HepG2 (cell line): ENCODE results near the gene KCNJ6. TPM values are rescaled to one million over a fixed set of nuclear protein-coding genes. Genes with fewer than 3 reads are reported as not detected.

Source experiments
- ATAC-seq: fragments of 200-7000 bp; cut with Tn5 transposase; 3 replicates; pipeline ENCODE4 v1.9.1; 2020; ENCODE audit warnings: mild to moderate bottlenecking, moderate library complexity
- BruUV-seq: library from RNA; stranded (reverse); fragments of 400-500 nt; replicated peaks from 2 replicates; lab custom pipeline; 2021; lab: Mats Ljungman, UMichigan
- CTCF ChIA-PET: fragments of 300-600 bp; formaldehyde crosslinking; extraction: SDS; loops from one replicate; lab custom pipeline; 2021; ENCODE audit warnings: low total read pairs, inconsistent platforms, low intra/inter-chr PET ratio; lab: Yijun Ruan, JAX
- POLR2A ChIA-PET: fragments of 350-600 bp; sonication (Branson Sonifier 250); formaldehyde crosslinking; loops from one replicate; lab custom pipeline; 2020; ENCODE audit warnings: antibody characterized with exemption, inconsistent platforms; lab: Yijun Ruan, JAX
- DNase-seq: peaks from one replicate; pipeline ENCODE4 v3.0.0-alpha.2; 2015; ENCODE audit warnings: low spot score
- FAIRE-seq: peaks from 3 replicates; lab custom pipeline; 2011; peaks lifted over from hg19 to GRCh38; lab: Jason Lieb, UNC
- H2AFZ ChIP-seq: one replicate; pipeline ENCODE4 v1.6.1; 2011; ENCODE audit warnings: low read length, inconsistent platforms
- H3K27ac ChIP-seq: fragments of 300-600 bp; 3 replicates; pipeline ENCODE4 v1.8.0; 2011; ENCODE audit warnings: mixed run types, mild to moderate bottlenecking, mixed read lengths, low read length, inconsistent platforms; ENCODE audit not compliant: insufficient read depth; ENCODE audit errors: extremely low read length
- H3K27me3 ChIP-seq, 2 experiments: fragments of 200-600 bp in 1 of 2; 2 replicates in 1 of 2; 3 replicates in 1 of 2; pipeline versions ENCODE4 v1.6.0 to v1.8.0; 2011; ENCODE audit warnings: low read length in 2 of 2, mild to moderate bottlenecking in 2 of 2, moderate library complexity in 2 of 2, inconsistent platforms in 1 of 2; ENCODE audit not compliant: insufficient read depth in 2 of 2, control insufficient read depth in 1 of 2
- H3K36me3 ChIP-seq, 2 experiments: fragments of 200-600 bp in 1 of 2; replicated peaks in 1 of 2; 2 replicates in 1 of 2; 3 replicates in 1 of 2; pipeline versions ENCODE4 v1.5.1 to v1.8.0; 2011; ENCODE audit warnings: low read length in 2 of 2, inconsistent platforms in 1 of 2; ENCODE audit not compliant: insufficient read depth in 2 of 2, control insufficient read depth in 1 of 2
- H3K4me1 ChIP-seq: 2 replicates; pipeline ENCODE4 v1.5.1; 2012; ENCODE audit warnings: low read length, inconsistent platforms; ENCODE audit not compliant: insufficient read depth
- H3K4me2 ChIP-seq: 2 replicates; pipeline ENCODE4 v1.6.0; 2011; ENCODE audit warnings: low read depth, low read length, inconsistent platforms
- H3K4me3 ChIP-seq, 3 experiments: fragments of 200-600 bp in 1 of 3; sonication (generic), shearing (Covaris generic) in 1 of 3; replicated peaks in 1 of 3; 2 replicates each; pipeline ENCODE4 v1.5.1; 2011 to 2016; ENCODE audit warnings: low read length in 3 of 3, inconsistent platforms in 2 of 3, low read depth in 2 of 3, mild to moderate bottlenecking in 2 of 3, control low read depth in 1 of 3, mixed read lengths in 1 of 3; ENCODE audit not compliant: insufficient read depth in 1 of 3
- H3K79me2 ChIP-seq: one replicate; pipeline ENCODE4 v1.6.1; 2011; ENCODE audit warnings: low read length, inconsistent platforms; ENCODE audit not compliant: insufficient read depth
- H3K9ac ChIP-seq: 2 replicates; pipeline ENCODE4 v1.6.0; 2011; ENCODE audit warnings: mild to moderate bottlenecking, low read depth, low read length, inconsistent platforms; ENCODE audit not compliant: insufficient read depth
- H3K9me3 ChIP-seq: 2 replicates; pipeline ENCODE4 v1.5.1; 2012; ENCODE audit warnings: mild to moderate bottlenecking, low read length
- H4K20me1 ChIP-seq: 2 replicates; pipeline ENCODE4 v1.6.0; 2011; ENCODE audit warnings: inconsistent platforms, mild to moderate bottlenecking, low read length, moderate library complexity; ENCODE audit not compliant: insufficient read depth
- ATF7 ChIP-seq, 2 experiments: fragments of 450-650 bp in 1 of 2; sonication (generic) in 1 of 2; formaldehyde crosslinking in 1 of 2; IDR thresholded peaks; 2 replicates each; pipeline versions ENCODE4 v1.4.0 to v1.6.1; 2016 to 2020; ENCODE audit warnings: antibody characterized with exemption in 1 of 2, mild to moderate bottlenecking in 1 of 2, missing genetic modification reagents in 1 of 2
- CREB1 ChIP-seq, 2 experiments: fragments of 450-650 bp in 1 of 2; IDR thresholded peaks; 2 replicates each; pipeline ENCODE4 v1.6.1; 2016 to 2017; ENCODE audit warnings: control low read depth in 1 of 2, mild to moderate bottlenecking in 1 of 2, missing compliant biosample characterization in 1 of 2, missing genetic modification characterization in 1 of 2
- DMAP1 ChIP-seq: IDR thresholded peaks from 2 replicates; pipeline ENCODE4 v1.6.1; 2016
- ZNF383 ChIP-seq: sonication (generic); formaldehyde crosslinking; IDR thresholded peaks from 2 replicates; pipeline ENCODE4 v1.4.0; 2020; ENCODE audit warnings: missing genetic modification reagents, mild to moderate bottlenecking, borderline replicate concordance
- ZZZ3 ChIP-seq: sonication (generic); formaldehyde crosslinking; IDR thresholded peaks from 2 replicates; pipeline ENCODE4 v1.4.0; 2020; ENCODE audit warnings: missing genetic modification reagents, mild to moderate bottlenecking, borderline replicate concordance
- WGBS: methylation state at CpG from one replicate; pipeline ENCODE4 v1.1.6; 2017; ENCODE audit warnings: low lambda C conversion rate; 5-methylcytosine and 5-hydroxymethylcytosine counted together
- in situ Hi-C: cut with HindIII; loops from 2 replicates; pipeline ENCODE4 v1.10.0; 2017; ENCODE audit warnings: low pct_unique_long_range_greater_than_20kb; ENCODE audit not compliant: extremely low pct_ligation_motif_present
- intact Hi-C: fragments of 100-400 bp; cut with micrococcal nuclease; formaldehyde crosslinking; loops from one replicate; pipeline ENCODE4 v1.10.0; 2022; ENCODE audit not compliant: unreplicated experiment
- polyA plus RNA-seq, 8 experiments: library from polyadenylated mRNA; depleted of rRNA in 3 of 8; stranded (reverse) in 7 of 8; unstranded in 1 of 8; fragments of >200 nt; fragmentation: Illumina TruSeq in 4 of 8; extraction: Trizol in 4 of 8; gene quantifications; 2 replicates each; pipeline versions ENCODE4 v1.2.1 to v1.2.3, GENCODE V29; 2011 to 2016; ENCODE audit warnings: low read depth in 4 of 8, missing spikeins in 1 of 8, mixed read lengths in 1 of 8; ENCODE audit not compliant: insufficient read depth in 1 of 8
- total RNA-seq, 5 experiments: library from RNA; depleted of rRNA; stranded (reverse); fragments of >200 nt; fragmentation: Illumina TruSeq; extraction: Trizol; gene quantifications; 2 replicates each; pipeline ENCODE4 v1.2.3, GENCODE V29; 2016; ENCODE audit warnings: low read depth in 1 of 5
- TF ChIP-seq, protein P1 (sequence below): IDR thresholded peaks from 2 replicates; pipeline ENCODE4 v1.6.1; 2016; ENCODE audit warnings: mild to moderate bottlenecking, missing biosample characterization, missing genetic modification reagents
- TF ChIP-seq, protein P2 (sequence below): sonication (generic); formaldehyde crosslinking; IDR thresholded peaks from 2 replicates; pipeline ENCODE4 v1.4.0; 2020; ENCODE audit warnings: missing genetic modification reagents
- TF ChIP-seq, protein P3 (sequence below): sonication (generic); formaldehyde crosslinking; IDR thresholded peaks from 2 replicates; pipeline ENCODE4 v1.5.1; 2020; ENCODE audit warnings: missing genetic modification reagents, mild to moderate bottlenecking, borderline replicate concordance

Gene KCNJ6
- total and polyA plus RNA-seq, 2 of the 13 experiments (the other 11 are each of a cell fraction or from before 2014, with no cell fraction given), result not detected

DNA sequence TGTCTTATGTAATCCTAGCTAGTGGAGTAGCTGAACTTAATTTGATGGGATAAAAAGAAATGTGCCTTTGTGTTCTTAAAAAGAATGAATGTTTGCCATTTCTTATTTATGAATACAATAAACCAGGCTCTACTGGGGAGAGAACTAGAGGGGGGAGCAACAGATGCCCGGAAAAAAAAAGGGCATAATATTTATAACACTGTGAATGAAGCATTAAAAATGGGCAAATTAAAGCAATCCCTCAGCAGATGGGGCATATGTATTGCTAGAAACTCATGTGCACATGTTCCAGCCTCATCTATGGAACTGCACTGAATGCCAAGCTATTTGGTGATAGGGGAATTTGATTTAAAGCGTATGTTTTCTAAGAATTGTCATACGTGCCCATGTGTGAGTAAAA is 42.3 kb upstream of the KCNJ6 start:
- Histone ChIP-seq H3K27ac (no peak overlapping the region), H3K79me2 (no peaks in the 10 kb centered on the region), H3K4me1 (no peaks in the 10 kb centered on the region), H3K4me2 (no peak overlapping the region), H3K4me3 (no peak overlapping the region), H3K9ac (no peak overlapping the region), H3K9me3 (no peaks in the 10 kb centered on the region), H3K27me3 (0 out of 5 replicates have a peak, but pooled peaks cover 0 to 4% of the 10 kb centered on the region in 2 experiments), H2AFZ (no peak overlapping the region), H4K20me1 (no peaks in the 10 kb centered on the region), H3K36me3 (no peaks in the 10 kb centered on the region)
- TF ChIP-seq, protein P1, sequence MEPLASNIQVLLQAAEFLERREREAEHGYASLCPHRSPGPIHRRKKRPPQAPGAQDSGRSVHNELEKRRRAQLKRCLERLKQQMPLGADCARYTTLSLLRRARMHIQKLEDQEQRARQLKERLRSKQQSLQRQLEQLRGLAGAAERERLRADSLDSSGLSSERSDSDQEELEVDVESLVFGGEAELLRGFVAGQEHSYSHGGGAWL, result no peak
- TF ChIP-seq DMAP1 (CRISPR knock-in tag) (no peak), ZZZ3 (CRISPR knock-in tag) (no peak), ZNF383 (CRISPR knock-in tag) (no peak)
- TF ChIP-seq, protein P2, sequence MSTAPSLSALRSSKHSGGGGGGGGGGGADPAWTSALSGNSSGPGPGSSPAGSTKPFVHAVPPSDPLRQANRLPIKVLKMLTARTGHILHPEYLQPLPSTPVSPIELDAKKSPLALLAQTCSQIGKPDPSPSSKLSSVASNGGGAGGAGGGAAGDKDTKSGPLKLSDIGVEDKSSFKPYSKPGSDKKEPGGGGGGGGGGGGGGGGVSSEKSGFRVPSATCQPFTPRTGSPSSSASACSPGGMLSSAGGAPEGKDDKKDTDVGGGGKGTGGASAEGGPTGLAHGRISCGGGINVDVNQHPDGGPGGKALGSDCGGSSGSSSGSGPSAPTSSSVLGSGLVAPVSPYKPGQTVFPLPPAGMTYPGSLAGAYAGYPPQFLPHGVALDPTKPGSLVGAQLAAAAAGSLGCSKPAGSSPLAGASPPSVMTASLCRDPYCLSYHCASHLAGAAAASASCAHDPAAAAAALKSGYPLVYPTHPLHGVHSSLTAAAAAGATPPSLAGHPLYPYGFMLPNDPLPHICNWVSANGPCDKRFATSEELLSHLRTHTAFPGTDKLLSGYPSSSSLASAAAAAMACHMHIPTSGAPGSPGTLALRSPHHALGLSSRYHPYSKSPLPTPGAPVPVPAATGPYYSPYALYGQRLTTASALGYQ (CRISPR knock-in tag), result no peak
- 20% methylated on average over 3 of the region's 3 CpGs for WGBS
- no peak for FAIRE-seq
- ChIA-PET POLR2A (no interaction called here), CTCF (no interaction called here)
- in situ Hi-C loops, result no loop called here
- BruUV-seq, result no TSS peak
- no peak for ATAC-seq
- intact Hi-C loops, result no loop called here
- no peak for DNase-seq

DNA sequence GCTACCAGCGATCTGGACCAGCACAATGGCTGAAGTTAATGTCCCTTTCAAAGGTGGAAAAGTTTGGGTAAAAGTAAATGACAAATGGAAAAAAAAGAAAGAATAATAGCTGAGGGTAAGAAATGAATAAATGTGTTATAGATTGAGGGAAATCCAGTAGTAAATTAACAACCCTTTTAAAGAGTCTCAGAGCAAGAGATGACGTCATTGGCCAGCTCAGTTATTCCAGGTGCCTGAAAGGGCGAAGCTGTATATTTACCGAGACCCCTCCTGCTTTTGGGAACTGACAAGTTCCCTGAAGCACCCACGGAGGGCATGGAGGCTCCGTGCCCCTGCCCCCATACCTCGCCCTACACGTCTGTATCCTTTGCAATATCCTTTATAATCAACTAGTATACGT is 40.5 kb upstream of the KCNJ6 start:
- in situ Hi-C loops, result no loop called here
- CTCF ChIA-PET, result no interaction called here

More for the DNA sequence above, 40.5 kb upstream of the KCNJ6 start:
- intact Hi-C loops, result no loop called here
- Histone ChIP-seq H3K4me3 (no peak overlapping the region), H3K9ac (no peak overlapping the region), H3K4me2 (no peak overlapping the region), H4K20me1 (no peaks in the 10 kb centered on the region), H3K27ac (no peak overlapping the region), H3K36me3 (no peaks in the 10 kb centered on the region), H3K4me1 (no peaks in the 10 kb centered on the region), H3K9me3 (no peaks in the 10 kb centered on the region), H3K27me3 (0 out of 5 replicates have a peak, but pooled peaks cover 1 to 4% of the 10 kb centered on the region in 2 experiments), H2AFZ (no peak overlapping the region), H3K79me2 (no peaks in the 10 kb centered on the region)
- WGBS, result 5% methylated on average over 8 of the region's 9 CpGs
- TF ChIP-seq CREB1 (IDR thresholded peaks at IDR 0.05), result peak; percentile 91
- TF ChIP-seq CREB1 (CRISPR knock-in tag; IDR thresholded peaks at IDR 0.05), result no peak
- TF ChIP-seq, protein P3, sequence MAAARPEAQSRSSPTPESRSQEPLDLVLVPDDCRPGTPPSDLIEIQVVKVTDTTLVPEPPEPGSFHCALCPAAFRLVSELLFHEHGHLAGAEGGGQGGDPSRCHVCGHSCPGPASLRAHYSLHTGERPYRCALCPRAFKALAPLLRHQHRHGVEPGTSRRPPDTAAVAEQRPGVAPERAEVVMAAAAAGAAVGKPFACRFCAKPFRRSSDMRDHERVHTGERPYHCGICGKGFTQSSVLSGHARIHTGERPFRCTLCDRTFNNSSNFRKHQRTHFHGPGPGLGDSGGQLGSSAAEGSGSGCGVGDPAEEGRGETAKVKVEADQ (CRISPR knock-in tag), result no peak
- peak; percentile 99 for TF ChIP-seq ATF7 (IDR thresholded peaks at IDR 0.05)
- TF ChIP-seq ATF7 (CRISPR knock-in tag; IDR thresholded peaks at IDR 0.05), result no peak
- FAIRE-seq, result no peak
- no TSS peak for BruUV-seq
- POLR2A ChIA-PET, result no interaction called here
- DNase-seq, result no peak
- no peak for ATAC-seq
